Neural crest cell (in vitro differentiated cells): ENCODE results near the gene SPATA25. TPM values are rescaled to one million over a fixed set of nuclear protein-coding genes. Genes with fewer than 3 reads are reported as not detected.

ENCODE experiments used
- DNase-seq: peaks from one replicate; pipeline ENCODE4 v3.0.0; 2021; ENCODE audit warnings: low read depth, mixed read lengths, low spot score
- H3K27ac Mint-ChIP-seq: one replicate; pipeline ENCODE4 v1.8.0; 2021; ENCODE audit warnings: mild to moderate bottlenecking, mixed read lengths; ENCODE audit not compliant: unreplicated experiment
- H3K27me3 Mint-ChIP-seq: 2 replicates; pipeline ENCODE4 v1.8.0; 2021; ENCODE audit warnings: low read depth, mild to moderate bottlenecking, mixed read lengths
- H3K36me3 Mint-ChIP-seq: 2 replicates; pipeline ENCODE4 v1.8.0; 2021; ENCODE audit warnings: low read depth, mild to moderate bottlenecking, mixed read lengths
- H3K4me1 Mint-ChIP-seq: 2 replicates; pipeline ENCODE4 v1.8.0; 2021; ENCODE audit warnings: mixed read lengths
- H3K4me3 Mint-ChIP-seq: one replicate; pipeline ENCODE4 v1.8.0; 2021; ENCODE audit warnings: mild to moderate bottlenecking, mixed read lengths
- H3K9me3 Mint-ChIP-seq: 2 replicates; pipeline ENCODE4 v1.8.0; 2021; ENCODE audit warnings: mixed read lengths
- CTCF ChIP-seq: fragments of 200-600 bp; sonication (generic); conservative IDR thresholded peaks from 2 replicates; pipeline ENCODE4 v1.5.0; 2021; ENCODE audit warnings: antibody characterized with exemption, mild to moderate bottlenecking
- total RNA-seq: library from RNA; stranded (reverse); gene quantifications from 2 replicates; pipeline ENCODE4 v1.2.1, GENCODE V29; 2021

SPATA25 gene
- total RNA-seq, 1 donor from 2014 or later = 2.2 TPM

DNA sequence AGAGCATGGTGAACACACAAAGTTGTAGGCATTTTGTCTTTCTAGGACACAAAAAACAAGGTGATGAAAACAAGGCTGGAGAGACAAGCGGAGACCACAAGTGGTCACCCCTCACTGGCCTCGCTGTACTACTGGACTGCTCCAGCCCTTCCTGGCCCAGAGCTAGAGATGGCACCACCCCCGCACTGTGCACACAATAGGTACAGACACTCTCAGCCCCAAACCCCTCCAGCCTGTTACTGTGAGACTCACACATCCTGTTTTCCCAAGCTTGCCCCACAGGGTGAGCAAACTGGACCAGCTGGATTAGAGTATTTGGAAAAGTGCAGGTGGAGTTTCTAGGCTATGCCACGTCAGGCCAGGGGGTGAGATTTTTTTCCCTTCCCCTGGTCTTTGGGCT is 14.8 kb downstream of the SPATA25 start:
- Mint-ChIP-seq H3K9me3 (peaks cover 4% of the 10 kb centered on the region), H3K27me3 (no peaks in the 10 kb centered on the region), H3K4me3 (no peak overlapping the region), H3K4me1 (peaks cover 12% of the 10 kb centered on the region), H3K36me3 (peaks cover 3% of the 10 kb centered on the region), H3K27ac (no peak overlapping the region)
- no peak for DNase-seq
- no peak for TF ChIP-seq CTCF

DNA sequence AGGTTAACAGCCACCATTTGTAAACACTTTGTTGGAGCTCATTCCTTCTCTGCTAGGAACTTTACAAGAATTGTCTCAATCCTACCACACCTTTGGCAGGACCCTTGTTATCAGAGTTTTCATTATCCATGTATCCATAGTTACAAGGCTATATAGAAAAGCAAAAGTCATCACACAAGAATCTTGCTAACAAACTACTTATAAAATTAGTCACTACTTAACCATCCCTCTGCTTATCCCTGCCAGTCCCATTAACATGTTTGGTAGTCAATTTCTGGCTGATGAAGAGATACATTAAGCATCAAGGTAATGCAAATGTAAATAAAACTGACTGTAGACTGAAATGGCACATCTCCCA is 19.6 kb downstream of the SPATA25 start:
- Mint-ChIP-seq H3K36me3 (no peaks in the 10 kb centered on the region), H3K4me3 (no peak overlapping the region), H3K27ac (no peak overlapping the region), H3K9me3 (no peaks in the 10 kb centered on the region), H3K27me3 (no peaks in the 10 kb centered on the region), H3K4me1 (no peaks in the 10 kb centered on the region)
- no peak for TF ChIP-seq CTCF
- DNase-seq = no peak

DNA sequence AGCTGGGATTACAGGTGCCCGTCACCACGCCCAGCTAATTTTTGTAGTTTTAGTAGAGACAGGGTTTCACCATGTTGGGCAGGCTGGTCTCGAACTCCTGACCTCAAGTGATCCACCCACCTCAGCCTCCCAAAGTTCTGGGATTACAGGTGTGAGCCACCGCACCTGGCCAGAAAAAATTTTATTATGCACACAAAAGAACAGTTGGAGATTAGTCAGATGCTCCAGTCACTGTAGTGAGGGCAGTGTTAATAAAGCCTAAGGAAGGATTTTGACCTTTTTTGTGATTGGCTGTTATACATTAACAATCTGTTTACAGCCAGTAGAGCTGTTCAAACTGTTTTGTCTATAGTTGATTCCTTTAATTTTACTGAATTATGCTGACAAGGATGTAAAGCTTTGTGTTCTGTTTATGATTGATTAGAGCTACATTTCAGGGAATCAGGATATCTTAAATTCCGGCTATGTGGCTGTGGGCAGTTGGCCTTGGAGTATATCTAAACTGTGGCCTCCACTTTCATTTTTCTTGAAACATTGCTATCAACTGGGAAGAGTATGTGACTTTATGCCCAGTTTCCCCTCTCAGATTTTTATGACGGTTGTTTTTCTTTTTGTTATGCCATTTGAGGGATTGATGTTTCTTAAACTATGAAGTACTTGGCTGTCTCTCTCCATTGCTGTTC is 20.1 kb downstream of the SPATA25 start:
- H3K4me1 Mint-ChIP-seq = no peaks in the 10 kb centered on the region
- no peaks in the 10 kb centered on the region for H3K9me3 Mint-ChIP-seq
- H3K27me3 Mint-ChIP-seq = no peaks in the 10 kb centered on the region
- no peak for DNase-seq
- H3K4me3 Mint-ChIP-seq = no peak overlapping the region
- no peaks in the 10 kb centered on the region for H3K36me3 Mint-ChIP-seq
- TF ChIP-seq CTCF = no peak
- H3K27ac Mint-ChIP-seq = no peak overlapping the region

DNA sequence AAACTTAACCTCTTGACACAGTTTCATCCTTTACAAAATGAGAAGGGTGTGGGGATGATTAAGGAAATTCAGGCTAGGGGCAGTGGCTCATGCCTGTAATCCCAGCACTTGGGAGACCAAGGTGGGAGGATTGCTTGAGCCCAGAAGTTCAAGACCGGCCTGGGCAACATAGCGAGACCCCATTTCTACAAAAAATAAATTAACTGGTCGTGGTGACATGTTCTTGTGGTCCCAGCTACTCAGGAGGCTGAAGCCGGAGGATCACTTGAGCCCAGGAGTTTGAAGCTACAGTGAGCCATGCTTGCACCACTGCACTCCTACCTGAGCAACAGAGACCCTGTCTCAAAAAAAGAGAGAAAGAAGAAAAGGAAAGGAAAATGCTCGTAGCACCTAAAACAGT is 21.0 kb downstream of the SPATA25 start:
- Mint-ChIP-seq H3K9me3 (no peaks in the 10 kb centered on the region), H3K4me3 (no peak overlapping the region), H3K4me1 (no peaks in the 10 kb centered on the region), H3K36me3 (no peaks in the 10 kb centered on the region), H3K27ac (no peak overlapping the region), H3K27me3 (no peaks in the 10 kb centered on the region)
- TF ChIP-seq CTCF = no peak
- DNase-seq = no peak

DNA sequence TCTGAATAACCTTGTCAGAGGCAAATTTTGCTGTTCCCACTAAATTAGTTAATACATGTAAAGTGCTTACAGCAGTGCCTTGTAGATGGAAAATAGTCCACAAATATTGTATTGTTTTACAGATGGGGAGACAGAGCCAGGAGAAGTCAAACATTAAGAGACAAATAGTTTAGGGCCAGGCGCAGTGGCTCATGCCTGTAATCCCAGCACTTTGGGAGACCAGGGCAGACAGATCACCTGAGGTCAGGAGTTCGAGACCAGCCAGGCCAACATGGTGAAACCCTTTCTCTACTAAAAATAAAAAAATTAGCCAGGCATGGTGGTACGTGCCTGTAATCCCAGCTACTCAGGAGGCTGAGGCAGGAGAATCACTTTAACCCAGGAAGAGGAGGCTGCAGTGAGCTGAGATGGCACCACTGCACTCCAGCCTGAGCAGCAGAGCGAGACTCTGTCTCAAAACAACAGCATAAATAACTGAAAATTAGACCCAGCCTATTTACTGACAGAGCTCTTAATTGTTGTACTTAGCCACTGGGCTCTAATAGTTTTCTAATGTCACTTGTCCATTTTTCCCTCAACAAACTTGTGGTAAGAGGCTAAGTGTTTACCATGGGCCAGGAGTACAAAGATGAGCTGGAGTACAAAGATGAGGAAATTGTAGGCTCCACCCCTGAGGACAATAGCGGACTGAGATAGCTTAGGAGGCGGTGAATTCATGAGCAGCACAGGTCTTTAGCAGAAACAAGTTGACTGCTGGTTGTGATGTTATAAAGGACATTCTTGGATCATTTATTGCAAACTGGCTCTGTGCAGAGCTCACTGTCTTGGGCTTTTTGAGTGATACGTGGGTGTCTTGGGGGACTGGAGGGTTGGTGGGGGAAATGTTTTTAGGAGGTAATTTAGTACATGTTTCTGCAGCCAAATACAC is 23.6 kb downstream of the SPATA25 start:
- no peak for DNase-seq
- Mint-ChIP-seq H3K4me1 (peaks cover 4% of the 10 kb centered on the region), H3K36me3 (no peaks in the 10 kb centered on the region), H3K9me3 (no peaks in the 10 kb centered on the region), H3K4me3 (no peak overlapping the region), H3K27ac (no peak overlapping the region), H3K27me3 (no peaks in the 10 kb centered on the region)
- TF ChIP-seq CTCF = no peak
